Kidney epithelial cell (primary cell): ENCODE data around the gene GRIK3. TPM values are rescaled to one million over a fixed set of nuclear protein-coding genes. Genes with fewer than 3 reads are reported as not detected.

Experiments used
- DNase-seq: peaks from one replicate; pipeline ENCODE4 v3.0.0-alpha.2; 2010; ENCODE audit warnings: low read depth
- H3K27me3 ChIP-seq: 2 replicates; pipeline ENCODE4 v1.6.0; 2011; ENCODE audit warnings: low read length; ENCODE audit not compliant: control insufficient read depth, insufficient read depth
- H3K36me3 ChIP-seq: 2 replicates; pipeline ENCODE4 v1.5.1; 2011; ENCODE audit warnings: low read length; ENCODE audit not compliant: control insufficient read depth, insufficient read depth
- H3K4me3 ChIP-seq: 2 replicates; pipeline ENCODE4 v1.5.1; 2011; ENCODE audit warnings: low read depth, mild to moderate bottlenecking, control low read depth, low read length
- total RNA-seq: library from RNA; depleted of rRNA; stranded (reverse); fragments of >200 nt; gene quantifications from 2 replicates; pipeline ENCODE4 v1.2.3, GENCODE V29; 2015
- TF ChIP-seq, protein P1 (sequence below): IDR thresholded peaks from 2 replicates; pipeline ENCODE4 v1.5.1; 2011; ENCODE audit warnings: mild to moderate bottlenecking, moderate library complexity, low read length, control low read depth, inconsistent platforms; ENCODE audit not compliant: insufficient read depth, poor library complexity, severe bottlenecking

The GRIK3 gene
- total RNA-seq, 1 donor from 2014 or later: under 0.01 TPM

DNA sequence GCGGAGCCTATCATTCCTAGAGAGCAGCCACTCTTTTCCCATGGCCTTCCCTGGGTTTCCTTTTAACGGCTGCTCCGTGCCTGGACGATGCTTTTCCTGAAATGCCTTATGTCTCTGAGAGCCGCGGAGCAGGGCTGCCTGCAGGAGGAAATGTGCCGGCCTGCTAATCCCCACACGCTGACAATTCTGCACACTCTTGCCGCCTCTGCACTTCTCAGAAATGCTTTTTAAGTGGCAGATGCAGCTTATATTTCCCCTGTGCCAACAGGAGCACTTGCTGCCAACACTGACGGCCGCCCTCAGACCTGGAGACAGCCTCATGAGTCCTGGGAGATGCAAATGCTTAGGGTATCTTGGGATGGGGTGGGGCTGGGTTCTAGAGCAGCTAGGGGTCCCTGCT is 253.2 kb downstream of the GRIK3 start:
- no peak overlapping the region for H3K4me3 ChIP-seq
- peaks cover 5% of the 10 kb centered on the region for H3K27me3 ChIP-seq
- no peak for DNase-seq
- H3K36me3 ChIP-seq: no peaks in the 10 kb centered on the region
- TF ChIP-seq, protein P1, sequence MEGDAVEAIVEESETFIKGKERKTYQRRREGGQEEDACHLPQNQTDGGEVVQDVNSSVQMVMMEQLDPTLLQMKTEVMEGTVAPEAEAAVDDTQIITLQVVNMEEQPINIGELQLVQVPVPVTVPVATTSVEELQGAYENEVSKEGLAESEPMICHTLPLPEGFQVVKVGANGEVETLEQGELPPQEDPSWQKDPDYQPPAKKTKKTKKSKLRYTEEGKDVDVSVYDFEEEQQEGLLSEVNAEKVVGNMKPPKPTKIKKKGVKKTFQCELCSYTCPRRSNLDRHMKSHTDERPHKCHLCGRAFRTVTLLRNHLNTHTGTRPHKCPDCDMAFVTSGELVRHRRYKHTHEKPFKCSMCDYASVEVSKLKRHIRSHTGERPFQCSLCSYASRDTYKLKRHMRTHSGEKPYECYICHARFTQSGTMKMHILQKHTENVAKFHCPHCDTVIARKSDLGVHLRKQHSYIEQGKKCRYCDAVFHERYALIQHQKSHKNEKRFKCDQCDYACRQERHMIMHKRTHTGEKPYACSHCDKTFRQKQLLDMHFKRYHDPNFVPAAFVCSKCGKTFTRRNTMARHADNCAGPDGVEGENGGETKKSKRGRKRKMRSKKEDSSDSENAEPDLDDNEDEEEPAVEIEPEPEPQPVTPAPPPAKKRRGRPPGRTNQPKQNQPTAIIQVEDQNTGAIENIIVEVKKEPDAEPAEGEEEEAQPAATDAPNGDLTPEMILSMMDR: no peak

DNA sequence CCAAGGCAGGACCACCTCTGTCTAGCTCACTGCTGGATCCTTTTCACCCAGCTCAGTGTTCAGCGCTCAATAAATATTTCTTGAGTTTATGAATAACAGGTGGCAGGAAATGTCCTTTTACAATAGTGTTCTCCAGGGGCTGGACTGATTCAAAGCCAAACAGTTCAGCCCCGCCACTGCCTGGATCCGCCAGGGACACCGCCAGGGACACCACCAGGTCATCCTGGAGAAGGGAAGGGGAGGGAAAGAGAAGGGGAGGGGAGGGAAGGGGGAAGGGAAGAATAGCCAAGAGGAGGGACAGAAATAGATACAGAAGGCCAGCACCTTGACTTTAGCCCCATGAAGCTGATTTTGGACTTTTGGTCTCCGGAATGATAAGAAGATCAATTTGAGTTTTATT is 255.6 kb downstream of the GRIK3 start:
- Histone ChIP-seq H3K36me3 (no peaks in the 10 kb centered on the region), H3K27me3 (peaks cover 7% of the 10 kb centered on the region), H3K4me3 (no peak overlapping the region)
- TF ChIP-seq, protein P1: no peak
- DNase-seq: no peak

DNA sequence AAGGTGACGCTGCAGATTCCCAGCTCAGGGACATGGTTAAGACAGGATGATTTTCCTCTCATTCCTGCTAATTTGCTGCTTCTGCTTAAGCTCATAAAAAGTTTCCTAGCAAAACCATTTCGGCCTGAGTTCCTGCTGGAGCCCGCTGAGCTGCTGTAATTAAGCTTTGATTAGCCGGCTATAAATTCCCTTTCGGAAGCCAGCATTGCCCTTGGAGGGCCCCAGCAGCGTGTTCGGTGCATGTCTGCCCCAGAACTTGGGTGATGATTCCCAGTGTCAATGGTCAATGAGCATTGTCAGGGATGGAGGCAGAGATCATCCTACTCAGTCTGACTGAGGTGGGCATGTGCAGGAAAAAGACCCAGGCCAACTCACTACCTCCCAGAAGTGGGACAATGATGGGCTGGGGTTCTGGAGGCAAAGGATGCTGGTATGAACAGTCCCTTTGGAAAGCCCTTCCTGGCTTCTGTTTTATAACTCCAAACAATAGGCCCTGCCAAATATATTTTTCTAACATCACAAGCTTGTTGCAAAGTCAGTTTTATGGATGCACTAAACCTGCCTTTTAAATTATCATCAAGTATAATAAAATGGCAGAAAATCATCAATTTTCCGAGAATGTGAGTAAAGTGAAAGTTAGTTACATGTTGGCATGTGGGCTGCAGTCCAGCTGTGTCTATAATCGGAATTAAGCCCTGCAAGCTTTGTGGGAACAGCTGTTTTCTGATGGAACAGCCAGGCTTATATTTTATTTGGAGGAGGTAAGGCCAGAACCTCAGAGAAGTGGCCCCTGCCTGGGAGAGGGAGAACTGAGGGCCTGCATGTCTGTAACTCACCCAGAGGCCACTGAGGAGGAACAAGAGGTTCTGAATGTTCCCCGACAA is 257.1 kb downstream of the GRIK3 start:
- no peak for DNase-seq
- TF ChIP-seq, protein P1: no peak
- peaks cover 7% of the 10 kb centered on the region for H3K27me3 ChIP-seq
- no peak overlapping the region for H3K4me3 ChIP-seq
- H3K36me3 ChIP-seq: no peaks in the 10 kb centered on the region

DNA sequence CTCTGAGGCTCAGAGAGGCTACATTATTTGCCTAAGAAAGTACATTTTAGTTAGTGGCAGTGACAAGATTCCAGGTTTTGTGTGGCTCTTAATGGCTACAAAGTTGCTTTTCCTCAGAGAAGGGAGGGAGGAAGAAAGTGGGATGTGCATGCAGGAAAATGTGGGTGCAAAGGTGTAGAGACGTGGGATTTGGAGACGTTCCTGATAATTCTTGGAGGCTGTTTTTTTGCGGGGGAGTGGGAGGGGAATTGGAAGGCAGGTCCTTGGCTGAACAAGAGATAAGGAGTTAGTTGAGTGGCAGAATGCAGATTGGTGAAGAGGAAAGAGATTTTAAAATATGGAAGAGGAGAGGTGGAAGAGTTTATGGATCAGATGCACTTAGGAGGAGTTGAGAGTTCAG is 258.1 kb downstream of the GRIK3 start:
- no peak for DNase-seq
- peaks cover 8% of the 10 kb centered on the region for H3K27me3 ChIP-seq
- TF ChIP-seq, protein P1: no peak
- H3K4me3 ChIP-seq: no peak overlapping the region
- no peaks in the 10 kb centered on the region for H3K36me3 ChIP-seq

DNA sequence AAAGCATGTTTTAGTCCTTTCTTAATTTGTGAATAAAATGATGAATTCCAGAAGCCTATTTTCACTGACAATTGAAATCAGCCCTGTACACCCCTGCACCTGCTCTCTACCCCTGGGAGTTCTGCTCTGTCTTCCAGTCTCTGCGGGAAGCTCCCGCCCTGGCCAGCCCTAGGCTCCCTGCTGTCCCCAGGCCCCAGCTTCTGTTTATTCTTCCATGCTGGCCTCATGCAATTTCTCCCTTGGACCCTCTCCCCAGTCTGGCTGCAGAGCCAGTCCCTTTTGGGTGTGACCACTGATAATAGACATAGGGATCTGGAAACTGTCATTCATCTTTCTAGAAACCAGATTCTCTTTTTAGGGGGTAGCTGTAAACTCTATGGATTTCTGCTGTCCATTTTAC is 258.6 kb downstream of the GRIK3 start:
- no peak overlapping the region for H3K4me3 ChIP-seq
- peaks cover 10% of the 10 kb centered on the region for H3K27me3 ChIP-seq
- H3K36me3 ChIP-seq: no peaks in the 10 kb centered on the region
- DNase-seq: no peak
- TF ChIP-seq, protein P1: no peak
